GM21528 (cell line): ENCODE measurements around the gene GCDH.
A peak's percentile ranks its signal among the peaks of the same experiment; 100 is the strongest.
"Not testable (repeated sequence)": the region's sequence is repeated elsewhere in the genome, so short reads cannot be mapped to it uniquely, and the experiment has no call there.

Experiments
- ATAC-seq: cut with Tn5 transposase; IDR thresholded peaks from one replicate; pipeline ENCODE4 v1.9.1; 2021; ENCODE audit warnings: mild to moderate bottlenecking, moderate library complexity; ENCODE audit not compliant: unreplicated experiment, low FRiP score

Gene GCDH

DNA sequence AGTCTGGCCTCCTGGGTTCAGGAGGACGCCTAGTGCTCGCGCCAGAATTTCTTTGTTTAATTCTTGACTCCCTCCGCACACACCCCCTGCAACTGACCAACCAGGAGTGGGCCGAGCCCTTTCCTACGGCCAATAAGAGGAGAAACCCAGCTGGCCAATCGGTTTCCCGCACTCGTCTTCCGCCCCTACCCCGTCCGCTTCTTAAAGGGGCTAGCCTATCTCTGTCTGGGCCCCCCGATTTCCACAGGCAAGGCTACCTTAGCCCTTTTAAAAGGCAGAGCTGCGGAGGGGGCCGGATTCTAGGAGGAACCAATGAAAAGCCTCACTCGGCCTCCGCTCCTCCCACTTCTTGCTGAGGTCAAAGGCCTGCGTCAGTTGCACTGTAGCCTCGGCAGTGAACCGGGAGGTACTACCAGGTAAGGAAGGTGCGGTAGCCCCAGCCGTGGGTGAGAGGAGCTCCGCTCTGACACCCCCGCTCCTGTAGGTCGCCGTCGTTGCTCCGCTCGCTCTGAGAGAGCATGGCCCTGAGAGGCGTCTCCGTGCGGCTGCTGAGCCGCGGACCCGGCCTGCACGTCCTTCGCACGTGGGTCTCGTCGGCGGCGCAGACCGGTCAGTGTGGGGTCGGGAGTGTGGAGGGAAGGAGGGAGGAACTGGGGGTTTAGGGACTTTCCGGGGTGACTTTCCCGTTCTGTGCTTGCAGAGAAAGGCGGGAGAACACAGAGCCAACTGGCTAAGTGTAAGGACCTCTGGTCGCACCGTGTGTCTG lies at the start of gene GCDH:
TSS of gene GCDH (plus strand) at position 374 of the 766 bp plus-strand sequence. CDS start at position 519, 145 bp downstream.
- peak; percentile 92 for ATAC-seq

DNA sequence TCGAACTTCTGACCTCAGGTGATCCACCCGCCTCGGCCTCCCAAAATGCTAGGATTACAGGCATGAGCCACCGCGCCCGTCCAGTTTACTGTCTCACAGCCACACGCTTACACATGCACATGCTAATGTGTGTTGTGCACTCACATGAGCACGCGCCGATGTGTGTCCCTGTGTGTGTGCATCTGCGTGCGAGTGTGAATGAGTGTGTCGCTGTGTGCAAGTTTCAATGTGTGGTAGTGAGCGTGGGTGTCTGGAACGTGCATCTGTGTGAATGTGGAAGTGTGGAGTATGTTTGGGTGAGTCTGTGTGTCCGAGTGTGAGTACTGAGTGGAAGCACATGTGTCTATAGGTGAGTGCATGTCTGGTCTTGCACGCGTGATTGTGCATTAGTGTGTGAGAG lies 48.4 kb upstream of the GCDH start:
- no peak for ATAC-seq

GRCh38 chr19:12843328-12843727 lies 47.6 kb upstream of the GCDH start:
- ATAC-seq: no peak

GRCh38 chr19:12843999-12844732 lies 46.8 kb upstream of the GCDH start:
- ATAC-seq: no peak

DNA sequence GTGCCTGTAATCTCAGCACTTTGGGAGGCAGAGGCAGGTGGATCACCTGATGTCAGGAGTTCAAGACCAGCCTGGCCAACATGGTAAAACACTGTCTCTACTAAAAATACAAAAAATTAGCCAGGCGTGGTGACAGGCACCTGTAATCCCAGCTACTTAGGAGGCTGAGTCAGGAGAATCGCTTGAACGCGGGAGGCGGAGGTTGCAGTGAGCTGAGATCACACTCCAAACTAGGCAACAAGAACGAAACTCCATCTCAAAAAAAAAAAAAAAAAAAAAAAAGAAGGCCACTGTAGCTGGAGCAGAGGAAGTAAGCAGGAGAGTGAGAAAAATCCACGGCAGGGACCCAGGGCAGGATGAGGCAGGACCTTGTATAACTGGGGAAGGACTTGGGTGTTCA lies 44.3 kb upstream of the GCDH start:
- ATAC-seq: not testable (repeated sequence)

- peak; percentile 63 for ATAC-seq
Measured at GRCh38 chr19:12847159-12848139, 43.5 kb upstream of the GCDH start.

GRCh38 chr19:12856653-12857052 lies 34.3 kb upstream of the GCDH start:
- no peak for ATAC-seq

DNA sequence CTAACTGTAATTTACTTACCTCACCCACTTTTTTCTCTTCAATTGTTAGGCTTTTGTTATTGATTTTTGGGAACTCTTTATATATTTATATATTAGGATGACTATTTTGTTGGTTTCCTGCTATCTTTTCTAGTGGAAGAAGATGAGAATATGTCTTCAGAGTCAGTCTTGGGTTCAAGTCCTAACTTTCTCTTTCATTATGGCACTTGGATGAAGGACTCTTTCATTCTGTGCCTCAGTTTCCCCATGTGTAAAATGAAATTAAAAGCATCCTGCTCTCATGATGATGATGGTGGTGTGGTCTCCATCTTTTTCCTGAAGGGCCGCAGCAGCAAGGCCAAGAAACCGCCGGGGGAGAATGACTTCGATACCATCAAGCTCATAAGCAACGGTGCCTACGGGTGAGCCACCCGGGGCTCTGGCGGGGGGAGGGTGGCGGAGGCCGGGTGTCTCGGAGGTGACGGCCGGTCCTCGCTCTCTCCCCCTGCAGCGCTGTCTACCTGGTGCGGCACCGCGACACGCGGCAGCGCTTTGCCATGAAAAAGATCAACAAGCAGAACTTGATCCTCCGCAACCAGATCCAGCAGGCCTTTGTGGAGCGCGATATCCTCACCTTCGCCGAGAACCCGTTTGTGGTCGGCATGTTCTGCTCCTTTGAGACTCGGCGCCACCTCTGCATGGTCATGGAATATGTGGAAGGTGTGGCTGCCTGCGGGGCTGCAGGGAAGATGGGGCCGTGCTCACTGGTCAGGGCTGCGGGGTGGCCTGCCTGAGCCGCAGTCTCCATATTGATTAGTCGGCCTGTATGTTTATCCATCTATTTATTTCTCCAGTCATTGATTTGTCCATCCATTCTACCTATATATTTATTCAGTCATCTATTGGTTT lies 32.7 kb upstream of the GCDH start:
- no peak for ATAC-seq

- ATAC-seq: no peak
Measured at GRCh38 chr19:12859546-12859945, 31.4 kb upstream of the GCDH start.

DNA sequence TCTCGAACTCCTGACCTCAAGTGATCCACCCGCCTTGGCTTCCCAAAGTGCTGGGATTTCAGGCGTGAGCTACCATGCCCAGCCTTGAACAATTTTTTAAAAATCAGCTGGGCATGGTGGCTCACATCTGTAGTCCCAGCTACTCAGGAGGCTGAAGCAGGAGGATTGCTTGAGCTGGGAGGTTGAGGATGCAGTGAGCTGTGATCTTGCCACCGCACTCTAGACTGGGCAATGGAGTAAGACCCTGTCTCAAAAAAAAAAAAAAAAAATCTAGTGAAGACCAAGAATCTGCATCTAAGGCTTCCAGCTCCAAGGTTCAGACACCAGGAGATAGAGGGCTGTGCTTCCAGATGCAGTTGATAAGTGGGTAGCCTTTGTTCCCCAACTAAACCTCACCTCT lies 26.8 kb upstream of the GCDH start:
- no peak for ATAC-seq

DNA sequence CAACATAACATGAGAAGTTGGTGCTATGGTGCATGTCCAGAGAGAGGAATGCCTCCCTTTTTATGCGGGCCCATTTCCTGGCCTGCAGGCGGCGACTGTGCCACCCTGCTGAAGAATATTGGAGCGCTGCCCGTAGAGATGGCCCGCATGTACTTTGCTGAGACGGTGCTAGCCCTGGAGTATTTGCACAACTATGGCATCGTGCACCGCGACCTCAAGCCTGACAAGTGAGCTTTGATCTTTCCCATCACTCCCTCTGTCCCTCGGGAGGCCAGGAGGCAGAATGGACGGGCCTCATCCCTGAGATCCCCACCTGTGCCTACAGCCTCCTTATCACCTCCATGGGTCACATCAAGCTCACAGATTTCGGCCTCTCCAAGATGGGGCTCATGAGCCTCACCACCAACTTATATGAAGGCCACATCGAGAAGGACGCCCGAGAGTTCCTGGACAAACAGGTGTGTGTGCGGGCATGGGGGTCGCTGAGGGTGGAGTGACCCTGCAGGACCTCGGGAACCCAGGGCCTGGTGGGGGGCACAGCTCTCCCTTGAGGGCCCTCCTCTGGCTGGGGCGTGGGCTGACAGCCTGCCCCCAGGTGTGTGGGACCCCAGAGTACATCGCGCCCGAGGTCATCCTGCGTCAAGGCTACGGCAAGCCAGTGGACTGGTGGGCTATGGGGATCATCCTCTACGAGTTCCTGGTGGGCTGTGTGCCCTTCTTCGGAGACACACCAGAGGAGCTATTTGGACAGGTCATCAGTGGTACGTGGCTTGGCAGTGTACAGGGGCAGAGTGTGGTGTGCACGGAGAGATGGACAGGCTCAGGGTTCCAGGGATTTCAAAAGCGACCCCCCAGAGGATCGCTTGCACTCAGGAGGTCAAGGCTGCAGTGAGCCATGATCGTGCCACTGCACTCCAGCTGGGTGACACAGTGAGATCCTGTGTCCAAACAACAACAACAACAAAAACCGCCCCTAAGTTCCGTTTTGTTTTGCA lies 25.9 kb upstream of the GCDH start:
- no peak for ATAC-seq

- no peak for ATAC-seq
Measured at GRCh38 chr19:12865746-12866415, 25.1 kb upstream of the GCDH start.

GRCh38 chr19:12866416-12867119 lies 24.4 kb upstream of the GCDH start:
- ATAC-seq: no peak

DNA sequence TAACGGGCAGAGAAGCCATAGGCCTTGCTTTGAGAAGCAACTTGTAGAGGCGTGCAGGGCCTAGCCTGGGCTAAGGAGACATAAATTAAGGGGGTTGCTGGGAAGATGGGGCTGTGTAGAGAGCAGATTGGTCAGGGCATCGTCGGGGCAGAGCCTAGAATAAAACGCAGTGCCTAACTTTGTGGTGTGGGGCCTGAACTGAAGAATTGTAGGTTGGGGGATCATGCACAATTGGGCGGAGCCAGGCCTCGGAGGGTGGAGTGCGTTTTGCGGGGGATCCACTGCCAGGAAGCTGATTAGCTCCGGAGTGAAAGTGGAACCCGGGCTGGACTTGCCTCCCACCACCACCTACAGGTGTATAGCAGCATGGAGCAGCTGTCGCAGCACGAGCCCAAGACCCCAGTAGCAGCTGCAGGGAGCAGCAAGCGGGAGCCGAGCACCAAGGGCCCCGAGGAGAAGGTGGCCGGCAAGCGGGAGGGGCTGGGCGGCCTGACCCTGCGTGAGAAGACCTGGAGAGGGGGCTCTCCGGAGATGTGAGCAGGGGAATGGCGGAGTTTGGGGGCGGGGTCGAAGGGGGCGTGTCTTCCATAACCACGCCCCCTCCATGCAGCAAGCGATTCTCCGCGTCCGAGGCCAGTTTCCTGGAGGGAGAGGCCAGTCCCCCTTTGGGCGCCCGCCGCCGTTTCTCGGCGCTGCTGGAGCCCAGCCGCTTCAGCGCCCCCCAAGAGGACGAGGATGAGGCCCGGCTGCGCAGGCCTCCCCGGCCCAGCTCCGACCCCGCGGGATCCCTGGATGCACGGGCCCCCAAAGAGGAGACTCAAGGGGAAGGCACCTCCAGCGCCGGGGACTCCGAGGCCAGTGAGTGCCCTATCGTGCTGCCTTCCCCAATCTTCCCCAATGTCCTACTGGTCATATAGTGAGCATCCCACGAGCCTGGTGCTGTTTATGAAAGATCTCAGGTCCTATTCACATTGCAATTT lies 23.6 kb upstream of the GCDH start:
- no peak for ATAC-seq

DNA sequence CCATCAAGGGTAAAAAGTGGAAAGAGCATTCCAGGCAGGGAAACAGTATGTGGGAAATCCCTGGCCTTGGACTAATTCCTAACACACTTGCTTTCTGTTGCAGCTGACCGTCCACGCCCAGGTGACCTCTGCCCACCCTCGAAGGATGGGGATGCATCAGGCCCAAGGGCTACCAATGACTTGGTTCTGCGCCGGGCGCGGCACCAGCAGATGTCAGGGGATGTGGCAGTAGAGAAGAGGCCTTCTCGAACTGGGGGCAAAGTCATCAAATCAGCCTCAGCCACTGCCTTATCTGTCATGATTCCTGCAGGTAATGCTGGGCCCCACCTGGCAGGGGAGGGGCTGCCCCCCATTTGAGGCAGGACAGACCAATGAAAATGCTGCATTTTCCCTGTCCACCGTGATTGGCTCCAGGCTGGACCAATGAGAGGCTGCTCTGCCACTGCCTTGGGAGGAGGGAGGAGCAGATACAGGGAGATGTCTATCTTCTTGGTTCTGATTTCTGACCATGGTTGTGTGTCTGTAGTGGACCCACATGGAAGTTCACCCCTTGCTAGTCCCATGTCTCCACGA lies 22.3 kb upstream of the GCDH start:
- no peak for ATAC-seq

DNA sequence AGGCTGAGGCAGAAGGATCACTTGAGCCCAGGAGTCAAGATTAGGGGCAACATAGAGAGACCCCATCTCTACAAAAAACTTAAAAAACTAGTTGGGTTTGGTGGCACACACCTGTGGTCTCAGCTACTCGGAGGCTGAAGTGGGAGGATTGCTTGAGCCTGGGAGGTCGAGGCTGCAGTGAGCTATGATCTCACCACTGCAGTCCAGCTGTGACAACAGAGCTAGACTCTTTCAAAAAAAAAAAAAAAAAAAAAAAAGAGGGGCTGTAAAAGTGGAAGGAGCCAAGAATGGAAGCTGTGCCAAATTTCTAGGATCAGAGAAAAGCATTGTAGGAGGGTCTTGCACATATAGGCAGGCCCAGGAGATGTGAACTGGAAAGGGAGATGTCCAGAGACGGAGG lies 19.3 kb upstream of the GCDH start:
- no peak for ATAC-seq
